ENCODE data around the gene ZDHHC22.
"Not testable (repeated sequence)": the region's sequence is repeated elsewhere in the genome, so short reads cannot be mapped to it uniquely, and the experiment has no call there.

The ZDHHC22 gene

DNA sequence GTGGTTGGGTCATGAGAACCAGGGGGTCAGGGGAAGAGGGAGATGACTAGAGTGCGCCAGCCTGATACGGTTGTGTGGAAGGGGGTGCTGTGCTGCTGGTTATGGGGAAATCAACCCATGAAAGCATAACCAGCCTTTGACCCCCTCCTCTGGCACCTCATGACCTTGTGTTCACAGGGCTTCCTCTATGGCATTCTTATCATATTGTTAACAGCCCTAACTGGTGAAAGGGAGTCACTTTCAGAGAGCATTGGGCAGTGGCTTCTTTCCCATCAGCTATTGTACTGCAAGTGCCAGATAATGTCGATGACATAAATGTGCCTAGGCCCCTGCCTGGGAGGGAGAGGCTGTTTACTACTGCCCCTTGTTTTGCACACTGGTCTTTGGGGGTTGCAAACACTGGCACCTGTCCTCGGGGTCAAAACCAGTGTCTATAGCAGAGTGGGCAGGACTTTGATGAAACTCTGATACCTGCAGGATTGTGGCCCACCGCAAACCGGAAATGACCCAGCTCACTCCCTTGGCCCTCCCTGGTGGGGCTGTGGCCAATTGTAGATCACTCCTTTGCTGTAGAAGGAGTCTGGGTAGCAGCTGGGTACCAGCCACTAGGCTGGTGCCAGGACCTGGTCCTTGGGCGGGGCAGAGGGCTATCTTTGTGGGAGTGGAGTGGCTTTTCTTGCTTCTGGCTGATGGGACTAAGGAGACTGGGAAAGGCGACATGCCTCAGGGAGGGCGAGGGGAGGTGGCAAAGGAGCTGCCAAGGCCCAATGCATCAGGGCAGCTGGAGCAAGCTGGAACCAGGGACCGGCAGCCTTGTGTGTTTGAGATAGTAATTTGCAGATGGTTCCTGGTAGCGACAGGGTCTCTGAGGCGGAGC, 39.4 kb upstream of the ZDHHC22 start:
- no peak for DNase-seq (ENCODE audit: low read depth, low spot score)
- Histone ChIP-seq H3K4me1 (ENCODE audit: control insufficient read depth, insufficient read depth, low read length) (no peaks in the 10 kb centered on the region), H3K4me3 (ENCODE audit: low read length) (no peak overlapping the region), H3K27me3 (ENCODE audit: control insufficient read depth, insufficient read depth, low read length) (no peaks in the 10 kb centered on the region), H3K9me3 (ENCODE audit: control insufficient read depth, insufficient read depth, low read length) (no peaks in the 10 kb centered on the region), H3K27ac (ENCODE audit: low read length) (no peak overlapping the region), H3K36me3 (ENCODE audit: control insufficient read depth, insufficient read depth, low read length) (no peaks in the 10 kb centered on the region)
- no CpG with 5 or more reads among the region's 12 CpGs for WGBS (ENCODE audit: insufficient coverage, insufficient read length)

DNA sequence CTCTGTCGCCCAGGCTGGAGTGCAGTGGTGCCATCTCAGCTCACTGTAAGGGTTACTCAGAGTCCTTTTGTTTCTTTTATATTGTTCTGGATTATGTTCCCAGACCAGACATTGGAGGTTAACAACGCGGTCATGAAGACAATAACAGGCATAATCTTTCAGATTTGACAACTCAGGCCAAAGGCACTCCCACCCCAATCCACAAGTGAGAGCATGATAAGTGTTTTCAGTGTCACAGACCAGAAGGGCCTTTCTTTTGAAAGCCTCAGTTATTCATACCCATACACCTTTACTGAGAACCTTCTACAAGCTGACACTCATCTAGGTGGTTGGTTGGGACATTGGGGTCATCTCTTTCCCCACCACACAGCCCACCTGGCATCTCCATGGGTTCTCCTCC, 37.1 kb upstream of the ZDHHC22 start:
- Histone ChIP-seq H3K4me1 (ENCODE audit: control insufficient read depth, insufficient read depth, low read length) (no peaks in the 10 kb centered on the region), H3K4me3 (ENCODE audit: low read length) (no peak overlapping the region), H3K27ac (ENCODE audit: low read length) (no peak overlapping the region), H3K27me3 (ENCODE audit: control insufficient read depth, insufficient read depth, low read length) (no peaks in the 10 kb centered on the region), H3K36me3 (ENCODE audit: control insufficient read depth, insufficient read depth, low read length) (no peaks in the 10 kb centered on the region), H3K9me3 (ENCODE audit: control insufficient read depth, insufficient read depth, low read length) (no peaks in the 10 kb centered on the region)
- DNase-seq (ENCODE audit: low read depth, low spot score) = no peak
- WGBS (ENCODE audit: insufficient coverage, insufficient read length) = no CpG with 5 or more reads among the region's 3 CpGs

DNA sequence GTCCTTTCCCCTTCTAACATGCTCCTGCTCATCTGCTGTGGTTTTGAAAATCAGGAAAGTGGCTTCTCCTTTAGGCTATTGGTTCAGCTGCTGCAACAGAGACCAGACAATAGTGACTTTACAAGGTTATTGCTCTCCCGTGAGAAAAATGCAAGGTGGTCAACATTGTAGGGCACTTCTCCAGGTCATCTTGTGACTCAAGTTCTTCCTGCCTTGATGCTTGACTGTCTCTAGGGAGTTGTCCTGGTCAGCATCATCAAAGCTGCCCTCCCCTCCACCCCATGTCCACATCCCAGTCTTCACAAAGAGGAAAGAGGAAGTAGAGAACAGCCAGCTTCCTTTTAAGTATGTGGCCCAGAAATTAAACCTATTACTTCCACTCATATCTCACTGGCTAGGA, 36.1 kb upstream of the ZDHHC22 start:
- no CpG with 5 or more reads among the region's 1 CpG for WGBS (ENCODE audit: insufficient coverage, insufficient read length)
- Histone ChIP-seq H3K4me1 (ENCODE audit: control insufficient read depth, insufficient read depth, low read length) (no peaks in the 10 kb centered on the region), H3K27me3 (ENCODE audit: control insufficient read depth, insufficient read depth, low read length) (no peaks in the 10 kb centered on the region), H3K4me3 (ENCODE audit: low read length) (no peak overlapping the region), H3K36me3 (ENCODE audit: control insufficient read depth, insufficient read depth, low read length) (no peaks in the 10 kb centered on the region), H3K9me3 (ENCODE audit: control insufficient read depth, insufficient read depth, low read length) (no peaks in the 10 kb centered on the region), H3K27ac (ENCODE audit: low read length) (no peak overlapping the region)
- no peak for DNase-seq (ENCODE audit: low read depth, low spot score)

DNA sequence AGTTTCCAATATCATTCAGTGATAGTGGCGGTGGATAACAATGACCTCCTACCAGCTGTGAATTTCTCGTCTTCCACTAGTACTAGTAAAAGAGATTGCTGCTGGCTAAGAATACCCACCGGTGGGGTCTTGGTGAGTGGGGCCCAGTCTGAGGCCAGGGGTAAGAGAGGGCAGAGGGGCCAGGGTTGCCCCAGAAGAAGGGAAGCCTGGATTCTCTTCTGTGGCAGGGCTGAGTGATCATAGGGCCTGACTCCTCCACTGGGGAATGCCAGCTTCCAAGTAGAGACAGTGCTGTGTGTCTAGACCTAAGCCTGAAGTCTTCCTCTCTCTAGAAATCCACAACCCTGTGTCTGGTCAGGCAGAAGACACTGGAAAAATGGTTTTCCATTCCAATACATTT, 34.3 kb upstream of the ZDHHC22 start:
- Histone ChIP-seq H3K27me3 (ENCODE audit: control insufficient read depth, insufficient read depth, low read length) (no peaks in the 10 kb centered on the region), H3K36me3 (ENCODE audit: control insufficient read depth, insufficient read depth, low read length) (no peaks in the 10 kb centered on the region), H3K27ac (ENCODE audit: low read length) (no peak overlapping the region), H3K9me3 (ENCODE audit: control insufficient read depth, insufficient read depth, low read length) (no peaks in the 10 kb centered on the region), H3K4me3 (ENCODE audit: low read length) (no peak overlapping the region), H3K4me1 (ENCODE audit: control insufficient read depth, insufficient read depth, low read length) (no peaks in the 10 kb centered on the region)
- no CpG with 5 or more reads among the region's 3 CpGs for WGBS (ENCODE audit: insufficient coverage, insufficient read length)
- DNase-seq (ENCODE audit: low read depth, low spot score) = no peak

DNA sequence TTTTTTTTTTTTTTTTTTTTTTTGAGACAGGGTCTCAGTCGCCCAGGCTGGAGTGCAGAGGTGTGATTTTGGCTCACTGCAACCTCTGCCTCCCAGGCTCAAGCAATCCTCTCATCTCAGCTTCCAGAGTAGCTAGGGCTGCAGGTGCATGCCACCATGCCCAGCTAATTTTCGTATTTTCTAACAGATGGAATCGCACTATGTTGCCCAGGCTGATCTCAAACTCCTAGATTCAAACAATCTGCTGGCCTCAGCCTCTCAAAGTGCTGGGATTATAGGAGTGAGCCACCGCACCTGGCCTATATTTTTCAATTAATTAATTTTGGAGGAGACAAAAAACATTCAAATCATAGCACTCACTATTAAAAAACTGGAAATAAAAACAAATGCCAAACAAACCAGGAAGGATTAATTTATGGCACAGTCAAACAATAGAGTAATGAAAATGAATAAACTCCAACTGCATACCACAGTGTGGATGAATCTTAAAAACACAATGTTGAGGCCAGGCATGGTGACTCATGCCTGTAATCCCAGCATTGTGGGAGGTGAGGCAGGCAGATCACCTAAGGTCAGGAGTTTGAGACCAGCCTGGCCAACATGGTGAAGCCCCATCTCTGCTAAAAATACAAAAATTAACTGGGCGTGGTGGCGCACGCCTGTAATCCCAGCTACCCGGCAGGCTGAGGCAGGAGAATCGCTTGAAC, 32.5 kb upstream of the ZDHHC22 start:
- no CpG with 5 or more reads among the region's 9 CpGs for WGBS (ENCODE audit: insufficient coverage, insufficient read length)
- H3K36me3 ChIP-seq (ENCODE audit: control insufficient read depth, insufficient read depth, low read length); H3K4me1 ChIP-seq (ENCODE audit: control insufficient read depth, insufficient read depth, low read length): not testable (repeated sequence)

DNA sequence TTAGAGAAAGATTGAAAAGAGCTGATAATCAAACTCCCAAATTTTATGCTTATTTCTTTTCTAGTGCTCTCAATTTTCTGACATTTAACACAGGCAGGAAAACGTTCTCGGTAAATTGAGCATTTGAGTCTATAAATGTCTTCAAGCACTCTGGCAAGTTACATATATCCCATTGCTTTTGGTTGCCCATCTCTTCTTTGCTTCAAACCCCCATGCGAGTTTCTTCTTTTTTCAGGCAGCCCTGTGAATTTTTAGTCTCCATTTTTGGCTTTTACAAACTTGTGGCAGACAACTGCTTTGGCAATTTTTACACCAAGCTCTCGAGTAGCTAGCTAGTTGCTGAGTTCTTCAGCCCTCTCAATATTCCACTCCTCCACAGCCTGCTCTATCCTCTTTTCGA, 31.3 kb upstream of the ZDHHC22 start:
- no CpG with 5 or more reads among the region's 5 CpGs for WGBS (ENCODE audit: insufficient coverage, insufficient read length)
- Histone ChIP-seq H3K36me3 (ENCODE audit: control insufficient read depth, insufficient read depth, low read length) (no peaks in the 10 kb centered on the region), H3K4me3 (ENCODE audit: low read length) (no peak overlapping the region), H3K9me3 (ENCODE audit: control insufficient read depth, insufficient read depth, low read length) (no peaks in the 10 kb centered on the region), H3K27ac (ENCODE audit: low read length) (no peak overlapping the region), H3K4me1 (ENCODE audit: control insufficient read depth, insufficient read depth, low read length) (no peaks in the 10 kb centered on the region), H3K27me3 (ENCODE audit: control insufficient read depth, insufficient read depth, low read length) (no peaks in the 10 kb centered on the region)
- no peak for DNase-seq (ENCODE audit: low read depth, low spot score)

More for the DNA sequence above, 32.5 kb upstream of the ZDHHC22 start:
- DNase-seq (ENCODE audit: low read depth, low spot score); H3K4me3 ChIP-seq (ENCODE audit: low read length); H3K27ac ChIP-seq (ENCODE audit: low read length); H3K27me3 ChIP-seq (ENCODE audit: control insufficient read depth, insufficient read depth, low read length); H3K9me3 ChIP-seq (ENCODE audit: control insufficient read depth, insufficient read depth, low read length): not testable (repeated sequence)

DNA sequence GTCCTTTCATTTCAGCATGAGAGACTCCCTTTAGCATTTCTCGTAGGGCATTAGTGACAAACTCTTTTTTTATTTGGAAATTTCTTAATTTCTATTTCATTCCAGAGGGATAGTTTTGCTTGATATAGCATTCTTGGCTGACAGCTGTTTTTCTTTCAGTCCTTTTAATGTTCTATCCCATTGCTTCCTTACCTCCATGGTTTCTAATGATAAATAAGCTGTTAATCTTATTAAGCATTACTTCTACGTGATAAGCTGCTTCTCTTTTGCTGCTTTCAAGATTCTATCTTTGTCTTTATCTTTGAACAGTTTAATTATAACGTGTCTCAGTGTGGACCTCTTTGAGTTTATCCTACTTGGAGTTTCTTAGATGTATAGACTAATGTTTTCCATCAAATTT, 28.5 kb upstream of the ZDHHC22 start:
- no peaks in the 10 kb centered on the region for H3K36me3 ChIP-seq (ENCODE audit: control insufficient read depth, insufficient read depth, low read length)

DNA sequence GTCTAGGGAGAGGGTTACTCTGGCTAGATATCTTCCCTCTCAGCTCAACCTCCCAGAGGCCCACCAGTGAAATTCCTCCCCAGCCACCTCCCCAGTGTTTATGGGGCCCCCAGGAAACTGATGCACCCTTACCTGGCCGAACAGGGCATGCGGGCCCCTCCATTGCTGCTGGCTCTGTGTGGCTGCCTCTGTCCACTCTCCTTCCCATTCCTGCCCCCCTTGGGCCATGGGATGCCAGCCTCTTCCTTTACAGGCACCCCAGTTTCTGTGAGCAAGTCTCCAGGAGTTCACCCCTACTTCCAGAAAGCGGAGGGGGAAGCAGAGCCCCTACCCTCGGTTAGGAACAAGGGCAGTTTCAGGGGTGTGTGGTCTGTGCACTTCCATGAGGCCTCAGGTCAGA, 19.4 kb upstream of the ZDHHC22 start:
- no peak overlapping the region for H3K27ac ChIP-seq (ENCODE audit: low read length)
- H3K36me3 ChIP-seq (ENCODE audit: control insufficient read depth, insufficient read depth, low read length) = no peaks in the 10 kb centered on the region
- no peak for DNase-seq (ENCODE audit: low read depth, low spot score)
- no peaks in the 10 kb centered on the region for H3K9me3 ChIP-seq (ENCODE audit: control insufficient read depth, insufficient read depth, low read length)
- no peaks in the 10 kb centered on the region for H3K27me3 ChIP-seq (ENCODE audit: control insufficient read depth, insufficient read depth, low read length)
- peaks cover 4% of the 10 kb centered on the region for H3K4me1 ChIP-seq (ENCODE audit: control insufficient read depth, insufficient read depth, low read length)
- H3K4me3 ChIP-seq (ENCODE audit: low read length) = no peak overlapping the region
- no CpG with 5 or more reads among the region's 4 CpGs for WGBS (ENCODE audit: insufficient coverage, insufficient read length)

More for the DNA sequence above, 28.5 kb upstream of the ZDHHC22 start:
- no CpG with 5 or more reads among the region's 3 CpGs for WGBS (ENCODE audit: insufficient coverage, insufficient read length)
- Histone ChIP-seq H3K9me3 (ENCODE audit: control insufficient read depth, insufficient read depth, low read length) (no peaks in the 10 kb centered on the region), H3K4me1 (ENCODE audit: control insufficient read depth, insufficient read depth, low read length) (no peaks in the 10 kb centered on the region), H3K4me3 (ENCODE audit: low read length) (no peak overlapping the region), H3K27me3 (ENCODE audit: control insufficient read depth, insufficient read depth, low read length) (no peaks in the 10 kb centered on the region), H3K27ac (ENCODE audit: low read length) (no peak overlapping the region)
- DNase-seq (ENCODE audit: low read depth, low spot score) = no peak

DNA sequence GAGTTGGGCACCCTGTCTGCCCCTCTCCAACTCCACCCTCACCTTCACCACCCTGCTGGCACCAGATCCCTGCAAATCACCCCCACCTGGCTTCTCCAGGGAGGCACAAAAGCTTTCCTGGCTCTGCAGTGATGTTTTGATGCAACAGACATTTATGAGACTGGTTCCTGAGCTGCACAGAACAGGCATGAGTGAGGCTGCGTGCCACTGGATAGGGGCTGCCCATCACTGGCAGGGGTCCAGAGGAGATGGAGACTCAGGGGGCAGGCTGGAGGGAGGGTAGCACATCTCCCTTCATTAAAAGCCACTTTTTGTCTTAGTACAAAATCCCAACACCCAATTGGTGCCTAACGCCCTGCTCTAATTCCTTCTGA, 17.3 kb upstream of the ZDHHC22 start:
- DNase-seq (ENCODE audit: low read depth, low spot score) = no peak
- Histone ChIP-seq H3K4me3 (ENCODE audit: low read length) (no peak overlapping the region), H3K36me3 (ENCODE audit: control insufficient read depth, insufficient read depth, low read length) (no peaks in the 10 kb centered on the region), H3K9me3 (ENCODE audit: control insufficient read depth, insufficient read depth, low read length) (no peaks in the 10 kb centered on the region), H3K4me1 (ENCODE audit: control insufficient read depth, insufficient read depth, low read length) (peaks cover 4% of the 10 kb centered on the region), H3K27me3 (ENCODE audit: control insufficient read depth, insufficient read depth, low read length) (no peaks in the 10 kb centered on the region), H3K27ac (ENCODE audit: low read length) (no peak overlapping the region)
- WGBS (ENCODE audit: insufficient coverage, insufficient read length) = no CpG with 5 or more reads among the region's 2 CpGs

DNA sequence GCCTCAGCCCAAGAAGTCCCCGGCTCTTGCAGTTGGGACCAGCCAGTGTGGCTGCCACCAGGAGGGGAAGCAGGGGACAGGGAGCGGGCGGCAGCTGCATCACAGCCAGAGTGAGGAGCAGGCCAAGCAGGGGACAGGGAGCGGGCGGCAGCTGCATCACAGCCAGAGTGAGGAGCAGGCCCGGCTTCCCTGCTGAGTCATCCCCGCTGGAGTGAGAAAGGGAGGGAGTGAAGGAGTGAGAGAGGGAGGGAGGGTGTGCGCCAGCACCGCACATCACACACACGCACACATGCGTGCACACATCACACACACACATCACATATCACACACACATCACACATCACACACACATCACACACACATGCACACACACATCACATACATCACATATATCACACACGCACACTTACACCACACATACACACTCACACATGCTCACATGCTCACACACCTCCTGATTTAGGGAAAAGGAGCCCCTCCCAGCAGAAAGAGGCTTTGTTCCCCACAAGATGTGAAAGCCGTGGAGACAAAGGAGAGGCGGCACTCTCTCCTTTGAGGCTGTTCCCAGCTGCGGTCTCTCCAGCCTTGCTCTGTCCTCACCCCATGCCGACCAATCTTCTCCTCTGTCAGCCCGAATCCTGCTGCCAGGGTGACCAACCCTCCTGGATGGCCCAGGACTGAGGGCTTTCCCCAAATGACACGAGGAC, 16.7 kb upstream of the ZDHHC22 start:
- Histone ChIP-seq H3K27ac (ENCODE audit: low read length) (no peak overlapping the region), H3K4me1 (ENCODE audit: control insufficient read depth, insufficient read depth, low read length) (peaks cover 4% of the 10 kb centered on the region), H3K27me3 (ENCODE audit: control insufficient read depth, insufficient read depth, low read length) (no peaks in the 10 kb centered on the region), H3K4me3 (ENCODE audit: low read length) (no peak overlapping the region), H3K9me3 (ENCODE audit: control insufficient read depth, insufficient read depth, low read length) (no peaks in the 10 kb centered on the region), H3K36me3 (ENCODE audit: control insufficient read depth, insufficient read depth, low read length) (no peaks in the 10 kb centered on the region)
- WGBS (ENCODE audit: insufficient coverage, insufficient read length) = 100% methylated on average over 1 of the region's 18 CpGs
- no peak for DNase-seq (ENCODE audit: low read depth, low spot score)
